WTC11 (cell line): Measurements from ENCODE around the gene CALN1. TPM values are rescaled to one million over a fixed set of nuclear protein-coding genes. Genes with fewer than 3 reads are reported as not detected.

Experiments
- ATAC-seq: fragments of 200-7000 bp; cut with Tn5 transposase; 2 replicates; pipeline ENCODE4 v1.10.0; 2021; ENCODE audit warnings: mild to moderate bottlenecking, moderate library complexity
- CTCF ChIA-PET: fragments of 300-600 bp; sonication (Branson Sonifier 250); formaldehyde crosslinking; loops from one replicate; lab custom pipeline; 2021; ENCODE audit warnings: antibody characterized with exemption; lab: Charles Lee
- POLR2A ChIA-PET: fragments of 350-600 bp; sonication (Branson Sonifier 250); formaldehyde crosslinking; loops from one replicate; lab custom pipeline; 2021; ENCODE audit warnings: antibody characterized with exemption; lab: Charles Lee
- DNase-seq: peaks from one replicate; pipeline ENCODE4 v3.0.0; 2021; ENCODE audit warnings: low spot score
- H3K27ac Mint-ChIP-seq: 2 replicates; pipeline ENCODE4 v1.8.0; 2021; ENCODE audit warnings: mixed read lengths
- H3K27me3 Mint-ChIP-seq: 2 replicates; pipeline ENCODE4 v1.8.0; 2021; ENCODE audit warnings: low read depth, mild to moderate bottlenecking, moderate library complexity, mixed read lengths
- H3K36me3 Mint-ChIP-seq: 2 replicates; pipeline ENCODE4 v1.8.0; 2021; ENCODE audit warnings: mixed read lengths
- H3K4me1 Mint-ChIP-seq: 2 replicates; pipeline ENCODE4 v1.8.0; 2022; ENCODE audit warnings: mixed read lengths
- H3K4me3 Mint-ChIP-seq: 2 replicates; pipeline ENCODE4 v1.8.0; 2021; ENCODE audit warnings: mild to moderate bottlenecking, moderate library complexity, mixed read lengths
- H3K9me3 Mint-ChIP-seq: 2 replicates; pipeline ENCODE4 v1.8.0; 2021; ENCODE audit warnings: mixed read lengths
- AFF4 ChIP-seq: sonication (generic); formaldehyde crosslinking; IDR thresholded peaks from 2 replicates; pipeline ENCODE4 v1.8.1; 2023; ENCODE audit warnings: mild to moderate bottlenecking, missing genetic modification reagents, borderline replicate concordance
- ATF6 ChIP-seq: sonication (generic); formaldehyde crosslinking; IDR thresholded peaks from 2 replicates; pipeline ENCODE4 v1.8.1; 2023; ENCODE audit warnings: mild to moderate bottlenecking, missing genetic modification reagents
- FOXJ3 ChIP-seq: sonication (generic); formaldehyde crosslinking; IDR thresholded peaks from 2 replicates; pipeline ENCODE4 v1.9.0; 2021; ENCODE audit warnings: missing genetic modification reagents, mild to moderate bottlenecking, borderline replicate concordance
- GRHL2 ChIP-seq: fragments of 250-450 bp; sonication (Bioruptor Pico); IDR thresholded peaks from 2 replicates; pipeline ENCODE4 v1.8.0; 2022; ENCODE audit warnings: mild to moderate bottlenecking, moderate library complexity; ENCODE audit not compliant: insufficient replicate concordance, severe bottlenecking
- IRF2 ChIP-seq: sonication (generic); formaldehyde crosslinking; IDR thresholded peaks from 2 replicates; pipeline ENCODE4 v1.8.0; 2022; ENCODE audit warnings: low read depth, missing genetic modification reagents, borderline replicate concordance
- JUN ChIP-seq: sonication (generic); formaldehyde crosslinking; IDR thresholded peaks from 2 replicates; pipeline ENCODE4 v1.8.0; 2023; ENCODE audit warnings: mild to moderate bottlenecking, missing genetic modification reagents
- MYBL2 ChIP-seq: sonication (generic); formaldehyde crosslinking; IDR thresholded peaks from 2 replicates; pipeline ENCODE4 v1.8.1; 2023; ENCODE audit warnings: mild to moderate bottlenecking, moderate library complexity, missing genetic modification reagents
- SMAD4 ChIP-seq: sonication (generic); formaldehyde crosslinking; IDR thresholded peaks from 2 replicates; pipeline ENCODE4 v1.8.0; 2022; ENCODE audit warnings: mild to moderate bottlenecking, missing genetic modification reagents
- TCF7 ChIP-seq: sonication (generic); formaldehyde crosslinking; IDR thresholded peaks from 2 replicates; pipeline ENCODE4 v1.8.0; 2022; ENCODE audit warnings: mild to moderate bottlenecking, low read depth, missing genetic modification reagents, moderate library complexity
- TEAD1 ChIP-seq: sonication (generic); formaldehyde crosslinking; IDR thresholded peaks from 2 replicates; pipeline ENCODE4 v1.8.0; 2022; ENCODE audit warnings: mild to moderate bottlenecking, missing genetic modification reagents
- ZNF425 ChIP-seq: fragments of 250-450 bp; sonication (Bioruptor Pico); conservative IDR thresholded peaks from 2 replicates; pipeline ENCODE4 v1.9.0; 2021; ENCODE audit warnings: mild to moderate bottlenecking
- ZNF671 ChIP-seq: fragments of 250-450 bp; sonication (Bioruptor Pico); IDR thresholded peaks from 2 replicates; pipeline ENCODE4 v1.8.0; 2021; ENCODE audit warnings: mild to moderate bottlenecking
- ZSCAN18 ChIP-seq: fragments of 250-450 bp; sonication (Bioruptor Pico); IDR thresholded peaks from 2 replicates; pipeline ENCODE4 v2.1.2; 2022; ENCODE audit warnings: mild to moderate bottlenecking, moderate library complexity
- total RNA-seq: library from RNA; stranded (reverse); gene quantifications from 3 replicates; pipeline ENCODE4 v1.2.3, GENCODE V29; 2021

CALN1 gene
- total RNA-seq, 1 experiment from 2014 or later: 10.5 TPM

GRCh38 chr7:72099784-72100183, 312.4 kb downstream of the CALN1 start (continued):
- no peak for TF ChIP-seq ZSCAN18 (CRISPR knock-in tag)
- no peak for TF ChIP-seq TCF7 (CRISPR knock-in tag)
- TF ChIP-seq ZNF425 (CRISPR knock-in tag): no peak
- TF ChIP-seq ZNF671 (CRISPR knock-in tag): no peak
- no peak for TF ChIP-seq FOXJ3 (CRISPR knock-in tag)

GRCh38 chr7:72098807-72099580, 313.1 kb downstream of the CALN1 start:
- ATAC-seq: no peak
- H3K27ac Mint-ChIP-seq: no peak overlapping the region
- H3K4me1 Mint-ChIP-seq: peaks cover 5% of the 10 kb centered on the region; the same call in 1 of the 2 replicates
- H3K4me3 Mint-ChIP-seq: no peak overlapping the region
- peaks cover 7% of the 10 kb centered on the region for H3K36me3 Mint-ChIP-seq
- ChIA-PET POLR2A (no interaction called here), CTCF (interaction anchor here (1.2 to 1.3 kb wide), 2 partner anchors 62 to 236 kb away, joined by 3 read pairs; no protein-coding TSS in a partner anchor)
- peaks cover 3% of the 10 kb centered on the region for H3K27me3 Mint-ChIP-seq
- DNase-seq: no peak
- H3K9me3 Mint-ChIP-seq: no peaks in the 10 kb centered on the region
- no peak for TF ChIP-seq MYBL2 (CRISPR knock-in tag)
- no peak for TF ChIP-seq JUN
- TF ChIP-seq ATF6 (CRISPR knock-in tag): no peak
- TF ChIP-seq AFF4 (CRISPR knock-in tag): no peak
- TF ChIP-seq SMAD4 (CRISPR knock-in tag): no peak
- TF ChIP-seq IRF2 (CRISPR knock-in tag): no peak
- no peak for TF ChIP-seq TCF7 (CRISPR knock-in tag)
- TF ChIP-seq TEAD1 (CRISPR knock-in tag): no peak
- no peak for TF ChIP-seq GRHL2 (CRISPR knock-in tag)
- TF ChIP-seq, all 79 proteins: peak for 0
